Activated naive CD8-positive, alpha-beta T cell treated with anti-CD3 and anti-CD28 coated beads, Interleukin-2, amount 50 U/mL, for 24 hours (primary cell): ENCODE data around the gene TTC39C.
"Not testable (repeated sequence)": the region's sequence is repeated elsewhere in the genome, so short reads cannot be mapped to it uniquely, and the experiment has no call there.

Experiments used
- ATAC-seq: fragments of 150-1000 bp; cut with Tn5 transposase; one replicate; pipeline ENCODE4 v1.10.0; 2021
- DNase-seq: peaks from one replicate; pipeline ENCODE4 v3.0.0; 2021
- H3K27ac Mint-ChIP-seq: one replicate; pipeline ENCODE4 v1.8.0; 2021; ENCODE audit warnings: mild to moderate bottlenecking, mixed read lengths
- H3K27me3 Mint-ChIP-seq: one replicate; pipeline ENCODE4 v1.8.0; 2021; ENCODE audit warnings: mixed read lengths
- H3K36me3 Mint-ChIP-seq: one replicate; pipeline ENCODE4 v1.8.0; 2021; ENCODE audit warnings: low read depth, mixed read lengths
- H3K4me1 Mint-ChIP-seq: one replicate; pipeline ENCODE4 v1.8.0; 2021; ENCODE audit warnings: mixed read lengths
- H3K4me3 Mint-ChIP-seq: one replicate; pipeline ENCODE4 v1.8.0; 2021; ENCODE audit warnings: mild to moderate bottlenecking, moderate library complexity, mixed read lengths
- H3K9me3 Mint-ChIP-seq: one replicate; pipeline ENCODE4 v1.8.0; 2021; ENCODE audit warnings: mixed read lengths

TTC39C gene

GRCh38 chr18:24043403-24043802 is 28.8 kb downstream of the TTC39C start:
- Mint-ChIP-seq H3K9me3 (no peaks in the 10 kb centered on the region), H3K36me3 (peaks cover 4% of the 10 kb centered on the region), H3K27ac (no peak overlapping the region), H3K4me1 (peaks cover 53% of the 10 kb centered on the region), H3K27me3 (no peaks in the 10 kb centered on the region), H3K4me3 (no peak overlapping the region)
- no peak for ATAC-seq
- no peak for DNase-seq

- no peak for ATAC-seq
- no peak for DNase-seq
- no peaks in the 10 kb centered on the region for H3K27me3 Mint-ChIP-seq
- H3K36me3 Mint-ChIP-seq, result peaks cover 8% of the 10 kb centered on the region
- no peak overlapping the region for H3K4me3 Mint-ChIP-seq
- no peak overlapping the region for H3K27ac Mint-ChIP-seq
- H3K9me3 Mint-ChIP-seq, result no peaks in the 10 kb centered on the region
- peaks cover 70% of the 10 kb centered on the region for H3K4me1 Mint-ChIP-seq
These were observed 33.7 kb downstream of the TTC39C start for GRCh38 chr18:24048261-24048660.

DNA sequence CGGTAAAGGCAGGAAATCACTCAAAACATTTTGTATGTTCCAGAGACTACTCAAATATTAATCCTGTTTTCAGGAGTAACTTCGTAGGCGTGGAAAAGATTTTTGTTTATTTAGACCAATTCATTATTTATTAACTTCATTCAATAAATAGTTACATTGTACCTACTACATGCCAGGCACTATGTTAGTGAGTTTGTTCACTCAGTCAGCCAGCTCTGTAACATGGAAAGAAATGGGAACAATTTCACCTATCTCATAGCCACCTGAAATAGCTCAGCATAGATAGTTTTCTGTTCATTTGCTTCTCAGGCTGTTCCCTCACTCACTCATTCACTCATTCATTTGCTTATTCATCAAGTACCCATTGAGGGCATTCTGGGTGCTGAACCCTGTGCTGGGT is 34.6 kb downstream of the TTC39C start:
- Mint-ChIP-seq H3K27ac (peak overlapping the region; percentile 77), H3K4me3 (no peak overlapping the region), H3K4me1 (peaks cover 71% of the 10 kb centered on the region), H3K9me3 (no peaks in the 10 kb centered on the region), H3K36me3 (peaks cover 8% of the 10 kb centered on the region), H3K27me3 (no peaks in the 10 kb centered on the region)
- DNase-seq, result no peak
- no peak for ATAC-seq

DNA sequence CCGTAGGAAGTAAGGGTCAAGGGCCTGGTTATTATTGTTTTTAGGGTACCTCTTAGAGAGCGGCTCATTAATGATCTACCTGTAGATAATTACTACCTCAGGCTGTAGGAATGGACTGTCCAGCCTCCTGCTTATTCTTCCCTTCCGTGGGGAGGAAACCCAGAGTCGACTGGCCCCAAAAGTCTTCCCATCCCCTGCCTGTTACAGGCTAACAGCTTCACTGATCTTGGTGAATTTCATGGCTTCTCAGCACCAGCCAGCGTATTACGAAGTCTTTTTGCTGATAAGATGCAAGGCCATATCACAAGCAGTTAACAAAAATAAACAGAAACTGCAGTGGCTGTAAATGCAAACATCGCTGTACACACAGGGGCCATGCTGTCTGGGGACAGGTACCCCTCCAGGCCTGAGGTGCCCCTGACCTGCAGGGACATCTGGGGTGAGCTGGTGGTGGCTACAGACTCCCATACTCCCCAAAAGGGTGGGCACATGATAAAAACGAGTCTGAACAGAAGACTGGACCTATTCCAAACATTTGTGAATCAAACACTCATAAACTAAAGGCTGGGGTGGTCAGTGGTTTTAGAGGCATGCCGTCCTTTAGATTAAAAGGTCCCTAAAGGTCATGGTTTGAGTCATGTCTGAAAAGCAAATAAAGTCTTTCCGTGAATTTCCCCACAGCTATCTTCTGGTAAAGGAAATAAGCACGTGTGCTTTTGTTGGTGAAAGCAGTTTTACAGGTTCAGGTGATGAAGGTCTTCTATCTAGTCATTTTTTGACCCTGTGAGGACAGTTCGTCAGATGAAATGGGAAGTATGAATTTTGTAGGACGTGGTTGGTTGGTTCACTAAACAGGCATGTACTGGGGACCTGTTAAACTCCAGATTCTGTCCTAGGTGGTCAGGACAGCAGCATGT is 36.7 kb downstream of the TTC39C start:
- no peaks in the 10 kb centered on the region for H3K9me3 Mint-ChIP-seq
- DNase-seq (peak; percentile 15), ATAC-seq (peak; percentile 37)
- peaks cover 86% of the 10 kb centered on the region for H3K4me1 Mint-ChIP-seq
- peak overlapping the region; percentile 88 for H3K27ac Mint-ChIP-seq
- H3K36me3 Mint-ChIP-seq, result peaks cover 8% of the 10 kb centered on the region
- peak overlapping the region; percentile 44 for H3K4me3 Mint-ChIP-seq
- no peaks in the 10 kb centered on the region for H3K27me3 Mint-ChIP-seq

GRCh38 chr18:24052053-24052452 is 37.5 kb downstream of the TTC39C start:
- DNase-seq (no peak), ATAC-seq (no peak)
- peak overlapping the region; percentile 88 for H3K27ac Mint-ChIP-seq
- H3K4me1 Mint-ChIP-seq, result peaks cover 93% of the 10 kb centered on the region
- H3K9me3 Mint-ChIP-seq, result no peaks in the 10 kb centered on the region
- H3K36me3 Mint-ChIP-seq, result peaks cover 8% of the 10 kb centered on the region
- no peaks in the 10 kb centered on the region for H3K27me3 Mint-ChIP-seq
- peak overlapping the region; percentile 44 for H3K4me3 Mint-ChIP-seq

GRCh38 chr18:24053211-24053610 is 38.7 kb downstream of the TTC39C start:
- ATAC-seq (no peak), DNase-seq (no peak)
- H3K9me3 Mint-ChIP-seq, result peaks cover 4% of the 10 kb centered on the region
- peak overlapping the region; percentile 9 for H3K4me3 Mint-ChIP-seq
- peaks cover 17% of the 10 kb centered on the region for H3K36me3 Mint-ChIP-seq
- H3K4me1 Mint-ChIP-seq, result peaks cover 94% of the 10 kb centered on the region
- H3K27me3 Mint-ChIP-seq, result no peaks in the 10 kb centered on the region
- peak overlapping the region; percentile 92 for H3K27ac Mint-ChIP-seq

- Mint-ChIP-seq H3K4me3 (peak overlapping the region; percentile 9), H3K36me3 (peaks cover 18% of the 10 kb centered on the region), H3K4me1 (peaks cover 88% of the 10 kb centered on the region), H3K9me3 (peaks cover 4% of the 10 kb centered on the region), H3K27me3 (no peaks in the 10 kb centered on the region), H3K27ac (peak overlapping the region; percentile 92)
- ATAC-seq, result peak; percentile 81
- peak; percentile 36 for DNase-seq
These were observed 39.6 kb downstream of the TTC39C start for GRCh38 chr18:24054130-24054529.

GRCh38 chr18:24055009-24055804 is 40.7 kb downstream of the TTC39C start:
- ATAC-seq (peak; percentile 62), DNase-seq (no peak)
- H3K27me3 Mint-ChIP-seq, result no peaks in the 10 kb centered on the region
- H3K36me3 Mint-ChIP-seq, result peaks cover 24% of the 10 kb centered on the region
- peaks cover 4% of the 10 kb centered on the region for H3K9me3 Mint-ChIP-seq
- H3K27ac Mint-ChIP-seq, result peak overlapping the region; percentile 92
- H3K4me3 Mint-ChIP-seq, result peak overlapping the region; percentile 69
- peaks cover 87% of the 10 kb centered on the region for H3K4me1 Mint-ChIP-seq

GRCh38 chr18:24055878-24056277 is 41.3 kb downstream of the TTC39C start:
- H3K27ac Mint-ChIP-seq, result peak overlapping the region; percentile 92
- peaks cover 23% of the 10 kb centered on the region for H3K36me3 Mint-ChIP-seq
- no peaks in the 10 kb centered on the region for H3K27me3 Mint-ChIP-seq
- peaks cover 81% of the 10 kb centered on the region for H3K4me1 Mint-ChIP-seq
- peak overlapping the region; percentile 69 for H3K4me3 Mint-ChIP-seq
- H3K9me3 Mint-ChIP-seq, result peaks cover 4% of the 10 kb centered on the region
- ATAC-seq, result no peak
- no peak for DNase-seq

- Mint-ChIP-seq H3K27ac (peak overlapping the region; percentile 92), H3K4me1 (peaks cover 77% of the 10 kb centered on the region), H3K36me3 (peaks cover 22% of the 10 kb centered on the region), H3K27me3 (no peaks in the 10 kb centered on the region), H3K9me3 (peaks cover 4% of the 10 kb centered on the region), H3K4me3 (peak overlapping the region; percentile 69)
- ATAC-seq (no peak), DNase-seq (no peak)
These were observed 42.0 kb downstream of the TTC39C start for GRCh38 chr18:24056506-24056905.

DNA sequence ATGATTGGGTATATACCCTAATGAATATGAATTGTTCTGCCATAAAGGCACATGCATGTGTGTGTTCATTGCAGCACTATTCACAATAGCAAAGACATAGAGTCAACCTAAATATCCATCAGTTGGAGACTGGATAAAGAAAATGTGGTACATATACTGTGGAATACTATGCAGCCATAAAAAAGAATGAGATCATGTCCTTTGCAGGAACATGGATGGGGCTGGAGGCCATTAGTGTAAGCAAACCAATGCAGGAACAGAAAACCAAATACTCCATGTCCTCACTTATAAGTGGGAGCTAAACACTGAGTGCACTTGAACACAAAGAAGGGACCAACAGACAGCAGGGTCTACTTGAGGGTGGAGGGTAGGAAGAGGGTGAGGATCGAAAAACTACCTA is 43.2 kb downstream of the TTC39C start:
- no peak for DNase-seq
- ATAC-seq, result no peak
- Mint-ChIP-seq H3K27ac (peak overlapping the region; percentile 19), H3K4me3 (no peak overlapping the region), H3K27me3 (no peaks in the 10 kb centered on the region), H3K4me1 (peaks cover 77% of the 10 kb centered on the region), H3K9me3 (peaks cover 4% of the 10 kb centered on the region), H3K36me3 (peaks cover 16% of the 10 kb centered on the region)

DNA sequence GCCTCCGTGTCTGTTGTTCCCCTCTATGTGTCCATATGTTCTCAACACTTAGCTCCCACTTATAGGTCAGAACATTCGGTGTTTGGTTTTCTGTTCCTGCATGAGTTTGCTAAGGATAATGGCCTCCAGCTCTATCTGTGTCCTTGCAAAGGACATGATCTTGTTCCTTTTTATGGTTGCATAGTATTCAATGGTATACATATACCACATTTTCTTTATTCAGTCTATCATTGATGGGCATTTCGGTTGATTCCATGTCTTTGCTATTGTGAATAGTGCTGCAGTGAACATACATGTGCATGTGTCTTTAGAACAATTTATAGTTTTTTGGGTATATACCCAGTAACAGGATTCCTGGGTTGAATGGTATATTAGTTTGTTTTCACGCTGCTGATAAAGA is 44.8 kb downstream of the TTC39C start:
- not testable (repeated sequence) for DNase-seq, ATAC-seq, H3K4me3 Mint-ChIP-seq, H3K27me3 Mint-ChIP-seq, H3K9me3 Mint-ChIP-seq
- peaks cover 76% of the 10 kb centered on the region for H3K4me1 Mint-ChIP-seq
- peaks cover 16% of the 10 kb centered on the region for H3K36me3 Mint-ChIP-seq
- peak overlapping the region; percentile 40 for H3K27ac Mint-ChIP-seq

DNA sequence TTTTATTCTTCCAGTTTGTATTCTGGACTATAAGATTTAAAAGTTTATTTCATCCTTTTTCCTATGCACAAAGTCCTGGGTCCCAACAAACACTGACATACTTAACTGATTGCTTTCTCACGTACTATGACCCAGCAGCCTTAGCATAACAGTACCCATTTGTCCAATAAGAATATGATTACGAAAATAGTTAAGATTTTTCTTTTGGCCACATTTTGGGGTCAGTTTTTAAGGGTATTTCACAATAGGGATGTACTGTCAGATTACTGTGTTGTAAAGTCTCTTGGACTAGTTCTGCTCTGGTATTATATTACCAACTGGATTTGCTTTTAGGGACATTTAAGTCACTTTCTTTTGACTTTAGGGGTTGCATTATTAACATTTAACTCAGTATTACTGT is 46.1 kb downstream of the TTC39C start:
- ATAC-seq (no peak), DNase-seq (no peak)
- H3K4me3 Mint-ChIP-seq, result no peak overlapping the region

GRCh38 chr18:24063121-24063731 is 48.7 kb downstream of the TTC39C start:
- Mint-ChIP-seq H3K4me1 (peaks cover 71% of the 10 kb centered on the region), H3K27me3 (no peaks in the 10 kb centered on the region), H3K4me3 (no peak overlapping the region), H3K36me3 (peaks cover 28% of the 10 kb centered on the region), H3K27ac (peak overlapping the region; percentile 15), H3K9me3 (no peaks in the 10 kb centered on the region)
- DNase-seq (no peak), ATAC-seq (peak; percentile 95)

More for the DNA sequence above, 46.1 kb downstream of the TTC39C start:
- Mint-ChIP-seq H3K27ac (no peak overlapping the region), H3K4me1 (peaks cover 76% of the 10 kb centered on the region), H3K27me3 (no peaks in the 10 kb centered on the region), H3K9me3 (peaks cover 4% of the 10 kb centered on the region), H3K36me3 (peaks cover 18% of the 10 kb centered on the region)
